ENCODE data around the gene SPCS2. TPM values are rescaled to one million over a fixed set of nuclear protein-coding genes. Genes with fewer than 3 reads are reported as not detected.

SPCS2 gene
- total and polyA plus RNA-seq, 2 of the 8 experiments (the other 6 are each of a cell fraction or from before 2014, with no cell fraction given): 92.7 to 161 TPM

- TF ChIP-seq MAFK (IDR thresholded peaks at IDR 0.05; ENCODE audit: low read depth, low read length) (no peak), TEAD4 (IDR thresholded peaks at IDR 0.05; ENCODE audit: low read depth, low read length) (no peak), JUN (IDR thresholded peaks at IDR 0.05; ENCODE audit: low read depth, low read length) (no peak), NANOG (IDR thresholded peaks at IDR 0.05; ENCODE audit: insufficient read depth, low read depth, low read length, poor library complexity, severe bottlenecking) (no peak), RFX5 (IDR thresholded peaks at IDR 0.05; ENCODE audit: borderline replicate concordance, low read depth, low read length) (no peak), ASH2L (IDR thresholded peaks at IDR 0.05; ENCODE audit: low read length) (no peak), KDM5A (IDR thresholded peaks at IDR 0.05; ENCODE audit: low read length) (no peak)
These were observed 21.9 kb downstream of the SPCS2 start (continued) for GRCh38 chr11:74970852-74971395.

Measured in H1 (cell line).